HepG2 (cell line): ENCODE data around the gene SLC34A3. TPM values are rescaled to one million over a fixed set of nuclear protein-coding genes. Genes with fewer than 3 reads are reported as not detected.

Source experiments
- ATAC-seq: fragments of 200-7000 bp; cut with Tn5 transposase; 3 replicates; pipeline ENCODE4 v1.9.1; 2020; ENCODE audit warnings: mild to moderate bottlenecking, moderate library complexity
- BruUV-seq: library from RNA; stranded (reverse); fragments of 400-500 nt; replicated peaks from 2 replicates; lab custom pipeline; 2021; lab: Mats Ljungman, UMichigan
- CTCF ChIA-PET: fragments of 300-600 bp; formaldehyde crosslinking; extraction: SDS; loops from one replicate; lab custom pipeline; 2021; ENCODE audit warnings: low total read pairs, inconsistent platforms, low intra/inter-chr PET ratio; lab: Yijun Ruan, JAX
- POLR2A ChIA-PET: fragments of 350-600 bp; sonication (Branson Sonifier 250); formaldehyde crosslinking; loops from one replicate; lab custom pipeline; 2020; ENCODE audit warnings: antibody characterized with exemption, inconsistent platforms; lab: Yijun Ruan, JAX
- DNase-seq: peaks from one replicate; pipeline ENCODE4 v3.0.0-alpha.2; 2015; ENCODE audit warnings: low spot score
- FAIRE-seq: peaks from 3 replicates; lab custom pipeline; 2011; peaks lifted over from hg19 to GRCh38; lab: Jason Lieb, UNC
- H2AFZ ChIP-seq: one replicate; pipeline ENCODE4 v1.6.1; 2011; ENCODE audit warnings: low read length, inconsistent platforms
- H3K27ac ChIP-seq: fragments of 300-600 bp; 3 replicates; pipeline ENCODE4 v1.8.0; 2011; ENCODE audit warnings: mixed run types, mild to moderate bottlenecking, mixed read lengths, low read length, inconsistent platforms; ENCODE audit not compliant: insufficient read depth; ENCODE audit errors: extremely low read length
- H3K27me3 ChIP-seq, 2 experiments: fragments of 200-600 bp in 1 of 2; 2 replicates in 1 of 2; 3 replicates in 1 of 2; pipeline versions ENCODE4 v1.6.0 to v1.8.0; 2011; ENCODE audit warnings: low read length in 2 of 2, mild to moderate bottlenecking in 2 of 2, moderate library complexity in 2 of 2, inconsistent platforms in 1 of 2; ENCODE audit not compliant: insufficient read depth in 2 of 2, control insufficient read depth in 1 of 2
- H3K36me3 ChIP-seq, 2 experiments: fragments of 200-600 bp in 1 of 2; replicated peaks in 1 of 2; 2 replicates in 1 of 2; 3 replicates in 1 of 2; pipeline versions ENCODE4 v1.5.1 to v1.8.0; 2011; ENCODE audit warnings: low read length in 2 of 2, inconsistent platforms in 1 of 2; ENCODE audit not compliant: insufficient read depth in 2 of 2, control insufficient read depth in 1 of 2
- H3K4me1 ChIP-seq: 2 replicates; pipeline ENCODE4 v1.5.1; 2012; ENCODE audit warnings: low read length, inconsistent platforms; ENCODE audit not compliant: insufficient read depth
- H3K4me2 ChIP-seq: 2 replicates; pipeline ENCODE4 v1.6.0; 2011; ENCODE audit warnings: low read depth, low read length, inconsistent platforms
- H3K4me3 ChIP-seq, 3 experiments: fragments of 200-600 bp in 1 of 3; sonication (generic), shearing (Covaris generic) in 1 of 3; replicated peaks in 1 of 3; 2 replicates each; pipeline ENCODE4 v1.5.1; 2011 to 2016; ENCODE audit warnings: low read length in 3 of 3, inconsistent platforms in 2 of 3, low read depth in 2 of 3, mild to moderate bottlenecking in 2 of 3, control low read depth in 1 of 3, mixed read lengths in 1 of 3; ENCODE audit not compliant: insufficient read depth in 1 of 3
- H3K79me2 ChIP-seq: one replicate; pipeline ENCODE4 v1.6.1; 2011; ENCODE audit warnings: low read length, inconsistent platforms; ENCODE audit not compliant: insufficient read depth
- H3K9ac ChIP-seq: 2 replicates; pipeline ENCODE4 v1.6.0; 2011; ENCODE audit warnings: mild to moderate bottlenecking, low read depth, low read length, inconsistent platforms; ENCODE audit not compliant: insufficient read depth
- H3K9me3 ChIP-seq: 2 replicates; pipeline ENCODE4 v1.5.1; 2012; ENCODE audit warnings: mild to moderate bottlenecking, low read length
- H4K20me1 ChIP-seq: 2 replicates; pipeline ENCODE4 v1.6.0; 2011; ENCODE audit warnings: inconsistent platforms, mild to moderate bottlenecking, low read length, moderate library complexity; ENCODE audit not compliant: insufficient read depth
- BRD4 ChIP-seq: sonication (generic); formaldehyde crosslinking; IDR thresholded peaks from 2 replicates; pipeline ENCODE4 v1.4.0; 2020; ENCODE audit warnings: missing genetic modification reagents
- CHCHD3 ChIP-seq: sonication (generic); formaldehyde crosslinking; IDR thresholded peaks from 2 replicates; pipeline ENCODE4 v1.8.0; 2022; ENCODE audit warnings: mild to moderate bottlenecking, missing genetic modification reagents, moderate library complexity
- ETV5 ChIP-seq: IDR thresholded peaks from 2 replicates; pipeline ENCODE4 v1.6.1; 2018; ENCODE audit warnings: missing biosample characterization, missing genetic modification reagents, inconsistent platforms, borderline replicate concordance
- NCOA2 ChIP-seq: sonication (generic); formaldehyde crosslinking; IDR thresholded peaks from 2 replicates; pipeline ENCODE4 v1.8.0; 2022; ENCODE audit warnings: inconsistent platforms
- POLR2G ChIP-seq: fragments of 200-400 bp; formaldehyde crosslinking; IDR thresholded peaks from 2 replicates; pipeline ENCODE4 v1.6.1; 2018; ENCODE audit warnings: mild to moderate bottlenecking, low read depth, low read length, moderate library complexity
- RORA ChIP-seq: sonication (generic); formaldehyde crosslinking; IDR thresholded peaks from 2 replicates; pipeline ENCODE4 v1.5.0; 2020; ENCODE audit warnings: mild to moderate bottlenecking, missing genetic modification reagents, moderate library complexity
- SRSF1 ChIP-seq: fragments of 200-400 bp; formaldehyde crosslinking; optimal IDR thresholded peaks from 2 replicates; pipeline ENCODE3; 2017; ENCODE audit warnings: mild to moderate bottlenecking, low read depth, low read length, moderate library complexity
- YY1 ChIP-seq: IDR thresholded peaks from 2 replicates; pipeline ENCODE4 v1.6.1; 2011; ENCODE audit warnings: low read length, low read depth, moderate library complexity, mild to moderate bottlenecking; ENCODE audit not compliant: insufficient read depth, insufficient replicate concordance
- ZNF660 ChIP-seq: sonication (generic); formaldehyde crosslinking; IDR thresholded peaks from 2 replicates; pipeline ENCODE4 v1.5.1; 2020; ENCODE audit warnings: mild to moderate bottlenecking, low read depth, missing genetic modification reagents, borderline replicate concordance
- ZNF883 ChIP-seq: sonication (generic); formaldehyde crosslinking; IDR thresholded peaks from 2 replicates; pipeline ENCODE4 v1.5.1; 2020; ENCODE audit warnings: mild to moderate bottlenecking, missing genetic modification reagents; ENCODE audit errors: not compliant biosample characterization
- WGBS: methylation state at CpG from one replicate; pipeline ENCODE4 v1.1.6; 2017; ENCODE audit warnings: low lambda C conversion rate; 5-methylcytosine and 5-hydroxymethylcytosine counted together
- in situ Hi-C: cut with HindIII; loops from 2 replicates; pipeline ENCODE4 v1.10.0; 2017; ENCODE audit warnings: low pct_unique_long_range_greater_than_20kb; ENCODE audit not compliant: extremely low pct_ligation_motif_present
- intact Hi-C: fragments of 100-400 bp; cut with micrococcal nuclease; formaldehyde crosslinking; loops from one replicate; pipeline ENCODE4 v1.10.0; 2022; ENCODE audit not compliant: unreplicated experiment
- polyA plus RNA-seq, 8 experiments: library from polyadenylated mRNA; depleted of rRNA in 3 of 8; stranded (reverse) in 7 of 8; unstranded in 1 of 8; fragments of >200 nt; fragmentation: Illumina TruSeq in 4 of 8; extraction: Trizol in 4 of 8; gene quantifications; 2 replicates each; pipeline versions ENCODE4 v1.2.1 to v1.2.3, GENCODE V29; 2011 to 2016; ENCODE audit warnings: low read depth in 4 of 8, missing spikeins in 1 of 8, mixed read lengths in 1 of 8; ENCODE audit not compliant: insufficient read depth in 1 of 8
- total RNA-seq, 5 experiments: library from RNA; depleted of rRNA; stranded (reverse); fragments of >200 nt; fragmentation: Illumina TruSeq; extraction: Trizol; gene quantifications; 2 replicates each; pipeline ENCODE4 v1.2.3, GENCODE V29; 2016; ENCODE audit warnings: low read depth in 1 of 5
- TF ChIP-seq, protein P1 (sequence below): sonication (generic); formaldehyde crosslinking; IDR thresholded peaks from 2 replicates; pipeline ENCODE4 v1.4.0; 2020; ENCODE audit warnings: missing genetic modification reagents
- TF ChIP-seq, protein P2 (sequence below): sonication (generic); formaldehyde crosslinking; IDR thresholded peaks from 2 replicates; pipeline ENCODE4 v1.5.1; 2020; ENCODE audit warnings: mild to moderate bottlenecking, missing genetic modification reagents, moderate library complexity
- TF ChIP-seq, protein P3 (sequence below): sonication (generic); formaldehyde crosslinking; IDR thresholded peaks from 2 replicates; pipeline ENCODE4 v1.5.0; 2020; ENCODE audit warnings: mild to moderate bottlenecking, missing genetic modification reagents, moderate library complexity

Gene SLC34A3
- total and polyA plus RNA-seq, 2 of the 13 experiments (the other 11 are each of a cell fraction or from before 2014, with no cell fraction given), result 0.07 to 1.0 TPM

DNA sequence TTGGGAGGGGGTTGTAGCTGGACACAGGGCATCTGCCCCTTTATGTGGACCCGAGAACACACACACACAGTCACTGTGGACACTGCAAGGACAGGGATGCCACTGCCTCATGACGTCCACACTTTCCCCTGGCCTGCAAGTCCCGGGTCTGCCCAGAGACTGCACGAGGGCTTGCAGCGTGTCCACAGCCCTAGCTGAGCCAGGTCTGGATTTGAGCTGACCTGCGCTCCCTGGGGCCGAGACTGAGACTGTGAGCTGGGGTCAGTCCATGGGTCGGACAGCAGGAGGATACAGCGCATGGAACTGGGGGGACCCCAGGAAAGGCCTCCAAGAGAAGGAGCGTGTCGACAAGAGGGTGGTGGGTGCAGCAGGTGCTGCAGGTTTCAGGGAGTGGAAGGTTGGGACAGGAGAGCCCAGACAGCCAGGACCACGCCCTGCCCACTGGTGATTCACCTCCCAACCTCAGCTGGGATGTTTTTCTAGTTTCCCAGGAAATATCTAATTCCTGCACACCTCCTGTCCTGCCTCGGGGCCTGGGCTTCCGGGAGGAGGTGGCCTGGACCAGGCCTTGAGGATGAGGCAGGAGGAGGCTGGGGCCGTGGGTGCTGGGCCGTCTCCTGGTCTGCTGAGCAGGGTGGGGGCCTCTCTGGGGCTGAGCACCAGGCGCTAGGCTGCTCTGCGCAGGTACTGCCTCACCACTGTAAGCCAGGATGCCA lies 4.2 kb upstream of the SLC34A3 start:
- peak overlapping the region; percentile 31; the same call in 1 of the 2 replicates for H3K9ac ChIP-seq
- no peak for DNase-seq
- no peaks in the 10 kb centered on the region for H3K36me3 ChIP-seq
- peak overlapping the region; percentile 66 for H3K4me2 ChIP-seq
- H3K27ac ChIP-seq, result no peak overlapping the region
- no TSS peak for BruUV-seq
- no peak for FAIRE-seq
- 18% methylated on average over 9 of the region's 18 CpGs for WGBS
- no peaks in the 10 kb centered on the region for H4K20me1 ChIP-seq
- intact Hi-C loops (loop anchor here (2.0 kb wide), 2 partner anchors 38 to 106 kb away; partner anchors contain the start of genes ANAPC2 and SSNA1), in situ Hi-C loops (loop anchor here (5.0 kb wide), 2 partner anchors 39 to 114 kb away; partner anchors contain the start of genes ANAPC2, DPP7 and SSNA1)
- H3K27me3 ChIP-seq, result no peaks in the 10 kb centered on the region; a peak in 1 of 5 replicates
- H3K9me3 ChIP-seq, result no peaks in the 10 kb centered on the region
- no peak overlapping the region for H2AFZ ChIP-seq
- peak overlapping the region in 1 of 3 experiments; percentile 53; a peak in 2 of 6 replicates for H3K4me3 ChIP-seq
- ATAC-seq, result peak; percentile 0; the same call in 1 of the 3 replicates
- peaks cover 81% of the 10 kb centered on the region for H3K4me1 ChIP-seq
- POLR2A ChIA-PET, result interaction anchor here (0.8 to 13.4 kb wide), 11 partner anchors 8 to 108 kb away, joined by 3 to 225 read pairs (median 3); partner anchors contain the start of genes ANAPC2, NDOR1, SSNA1 and TMEM203
- CTCF ChIA-PET, result interaction anchor here (1.5 kb wide), 2 partner anchors 37 to 50 kb away, joined by 8 to 16 read pairs; partner anchors contain the start of genes ANAPC2 and SSNA1
- no peaks in the 10 kb centered on the region for H3K79me2 ChIP-seq
- TF ChIP-seq CHCHD3 (0 out of 2 replicates have a peak, but pooled peaks have one; percentile 16), BRD4 (CRISPR knock-in tag) (0 out of 2 replicates have a peak, but pooled peaks have one; percentile 43), POLR2G (0 out of 2 replicates have a peak, but pooled peaks have one; percentile 26), ZNF660 (no peak), NCOA2 (CRISPR knock-in tag) (no peak), YY1 (peak; percentile 9), ZNF883 (peak; percentile 34), SRSF1 (no peak), RORA (CRISPR knock-in tag) (no peak), ETV5 (CRISPR knock-in tag) (0 out of 2 replicates have a peak, but pooled peaks have one; percentile 5)
- TF ChIP-seq, protein P1, sequence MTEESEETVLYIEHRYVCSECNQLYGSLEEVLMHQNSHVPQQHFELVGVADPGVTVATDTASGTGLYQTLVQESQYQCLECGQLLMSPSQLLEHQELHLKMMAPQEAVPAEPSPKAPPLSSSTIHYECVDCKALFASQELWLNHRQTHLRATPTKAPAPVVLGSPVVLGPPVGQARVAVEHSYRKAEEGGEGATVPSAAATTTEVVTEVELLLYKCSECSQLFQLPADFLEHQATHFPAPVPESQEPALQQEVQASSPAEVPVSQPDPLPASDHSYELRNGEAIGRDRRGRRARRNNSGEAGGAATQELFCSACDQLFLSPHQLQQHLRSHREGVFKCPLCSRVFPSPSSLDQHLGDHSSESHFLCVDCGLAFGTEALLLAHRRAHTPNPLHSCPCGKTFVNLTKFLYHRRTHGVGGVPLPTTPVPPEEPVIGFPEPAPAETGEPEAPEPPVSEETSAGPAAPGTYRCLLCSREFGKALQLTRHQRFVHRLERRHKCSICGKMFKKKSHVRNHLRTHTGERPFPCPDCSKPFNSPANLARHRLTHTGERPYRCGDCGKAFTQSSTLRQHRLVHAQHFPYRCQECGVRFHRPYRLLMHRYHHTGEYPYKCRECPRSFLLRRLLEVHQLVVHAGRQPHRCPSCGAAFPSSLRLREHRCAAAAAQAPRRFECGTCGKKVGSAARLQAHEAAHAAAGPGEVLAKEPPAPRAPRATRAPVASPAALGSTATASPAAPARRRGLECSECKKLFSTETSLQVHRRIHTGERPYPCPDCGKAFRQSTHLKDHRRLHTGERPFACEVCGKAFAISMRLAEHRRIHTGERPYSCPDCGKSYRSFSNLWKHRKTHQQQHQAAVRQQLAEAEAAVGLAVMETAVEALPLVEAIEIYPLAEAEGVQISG, result 0 out of 2 replicates have a peak, but pooled peaks have one; percentile 4
- TF ChIP-seq, protein P2, sequence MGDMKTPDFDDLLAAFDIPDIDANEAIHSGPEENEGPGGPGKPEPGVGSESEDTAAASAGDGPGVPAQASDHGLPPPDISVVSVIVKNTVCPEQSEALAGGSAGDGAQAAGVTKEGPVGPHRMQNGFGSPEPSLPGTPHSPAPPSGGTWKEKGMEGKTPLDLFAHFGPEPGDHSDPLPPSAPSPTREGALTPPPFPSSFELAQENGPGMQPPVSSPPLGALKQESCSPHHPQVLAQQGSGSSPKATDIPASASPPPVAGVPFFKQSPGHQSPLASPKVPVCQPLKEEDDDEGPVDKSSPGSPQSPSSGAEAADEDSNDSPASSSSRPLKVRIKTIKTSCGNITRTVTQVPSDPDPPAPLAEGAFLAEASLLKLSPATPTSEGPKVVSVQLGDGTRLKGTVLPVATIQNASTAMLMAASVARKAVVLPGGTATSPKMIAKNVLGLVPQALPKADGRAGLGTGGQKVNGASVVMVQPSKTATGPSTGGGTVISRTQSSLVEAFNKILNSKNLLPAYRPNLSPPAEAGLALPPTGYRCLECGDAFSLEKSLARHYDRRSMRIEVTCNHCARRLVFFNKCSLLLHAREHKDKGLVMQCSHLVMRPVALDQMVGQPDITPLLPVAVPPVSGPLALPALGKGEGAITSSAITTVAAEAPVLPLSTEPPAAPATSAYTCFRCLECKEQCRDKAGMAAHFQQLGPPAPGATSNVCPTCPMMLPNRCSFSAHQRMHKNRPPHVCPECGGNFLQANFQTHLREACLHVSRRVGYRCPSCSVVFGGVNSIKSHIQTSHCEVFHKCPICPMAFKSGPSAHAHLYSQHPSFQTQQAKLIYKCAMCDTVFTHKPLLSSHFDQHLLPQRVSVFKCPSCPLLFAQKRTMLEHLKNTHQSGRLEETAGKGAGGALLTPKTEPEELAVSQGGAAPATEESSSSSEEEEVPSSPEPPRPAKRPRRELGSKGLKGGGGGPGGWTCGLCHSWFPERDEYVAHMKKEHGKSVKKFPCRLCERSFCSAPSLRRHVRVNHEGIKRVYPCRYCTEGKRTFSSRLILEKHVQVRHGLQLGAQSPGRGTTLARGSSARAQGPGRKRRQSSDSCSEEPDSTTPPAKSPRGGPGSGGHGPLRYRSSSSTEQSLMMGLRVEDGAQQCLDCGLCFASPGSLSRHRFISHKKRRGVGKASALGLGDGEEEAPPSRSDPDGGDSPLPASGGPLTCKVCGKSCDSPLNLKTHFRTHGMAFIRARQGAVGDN (CRISPR knock-in tag), result peak; percentile 55; the same call in 1 of the 2 replicates
- TF ChIP-seq, protein P3, sequence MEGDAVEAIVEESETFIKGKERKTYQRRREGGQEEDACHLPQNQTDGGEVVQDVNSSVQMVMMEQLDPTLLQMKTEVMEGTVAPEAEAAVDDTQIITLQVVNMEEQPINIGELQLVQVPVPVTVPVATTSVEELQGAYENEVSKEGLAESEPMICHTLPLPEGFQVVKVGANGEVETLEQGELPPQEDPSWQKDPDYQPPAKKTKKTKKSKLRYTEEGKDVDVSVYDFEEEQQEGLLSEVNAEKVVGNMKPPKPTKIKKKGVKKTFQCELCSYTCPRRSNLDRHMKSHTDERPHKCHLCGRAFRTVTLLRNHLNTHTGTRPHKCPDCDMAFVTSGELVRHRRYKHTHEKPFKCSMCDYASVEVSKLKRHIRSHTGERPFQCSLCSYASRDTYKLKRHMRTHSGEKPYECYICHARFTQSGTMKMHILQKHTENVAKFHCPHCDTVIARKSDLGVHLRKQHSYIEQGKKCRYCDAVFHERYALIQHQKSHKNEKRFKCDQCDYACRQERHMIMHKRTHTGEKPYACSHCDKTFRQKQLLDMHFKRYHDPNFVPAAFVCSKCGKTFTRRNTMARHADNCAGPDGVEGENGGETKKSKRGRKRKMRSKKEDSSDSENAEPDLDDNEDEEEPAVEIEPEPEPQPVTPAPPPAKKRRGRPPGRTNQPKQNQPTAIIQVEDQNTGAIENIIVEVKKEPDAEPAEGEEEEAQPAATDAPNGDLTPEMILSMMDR, result 0 out of 2 replicates have a peak, but pooled peaks have one; percentile 13
